H1 (cell line): Measurements from ENCODE around the gene TMEM140. TPM values are rescaled to one million over a fixed set of nuclear protein-coding genes. Genes with fewer than 3 reads are reported as not detected.

Experiments used
- CREB1 ChIP-seq: IDR thresholded peaks from 2 replicates; pipeline ENCODE4 v1.6.1; 2012; ENCODE audit warnings: inconsistent platforms
- RFX5 ChIP-seq: IDR thresholded peaks from 2 replicates; pipeline ENCODE4 v1.6.1; 2011; ENCODE audit warnings: low read depth, low read length, improper control_type of control experiment, borderline replicate concordance
- ZNF274 ChIP-seq: IDR thresholded peaks from 2 replicates; pipeline ENCODE4 v1.7.0; 2012; ENCODE audit warnings: low read length, borderline replicate concordance; ENCODE audit errors: extremely low read depth
- polyA plus RNA-seq, 7 experiments: library from polyadenylated mRNA; depleted of rRNA in 3 of 7; stranded (reverse) in 5 of 7; unstranded in 2 of 7; fragments of >200 nt in 5 of 7; fragments of 200-250 nt in 2 of 7; gene quantifications; 1 replicate in 5 of 7; 2 replicates in 1 of 7; 4 replicates in 1 of 7; pipeline versions ENCODE4 v1.2.1 to v1.2.3, GENCODE V29; 2011 to 2013; ENCODE audit warnings: missing spikeins in 2 of 7, mixed read lengths in 2 of 7
- total RNA-seq: library from RNA; stranded (reverse); fragmentation: NEBNext Ultra II Directional; extraction: Animal tissue kit (Norgen Biotek cat#: 25700); gene quantifications from 2 replicates; pipeline ENCODE4 v1.2.1, GENCODE V29; 2021
- TF ChIP-seq, protein P1 (sequence below): fragments of 300-600 bp; sonication (generic); IDR thresholded peaks from 2 replicates; pipeline ENCODE4 v1.7.1; 2012; ENCODE audit warnings: low read length, moderate library complexity, mild to moderate bottlenecking, inconsistent platforms; ENCODE audit not compliant: insufficient replicate concordance

Gene TMEM140
- total and polyA plus RNA-seq, 2 of the 8 experiments (the other 6 are each of a cell fraction or from before 2014, with no cell fraction given) = not detected

GRCh38 chr7:135109562-135109961 lies 38.3 kb upstream of the TMEM140 start (continued):
- TF ChIP-seq, protein P1, sequence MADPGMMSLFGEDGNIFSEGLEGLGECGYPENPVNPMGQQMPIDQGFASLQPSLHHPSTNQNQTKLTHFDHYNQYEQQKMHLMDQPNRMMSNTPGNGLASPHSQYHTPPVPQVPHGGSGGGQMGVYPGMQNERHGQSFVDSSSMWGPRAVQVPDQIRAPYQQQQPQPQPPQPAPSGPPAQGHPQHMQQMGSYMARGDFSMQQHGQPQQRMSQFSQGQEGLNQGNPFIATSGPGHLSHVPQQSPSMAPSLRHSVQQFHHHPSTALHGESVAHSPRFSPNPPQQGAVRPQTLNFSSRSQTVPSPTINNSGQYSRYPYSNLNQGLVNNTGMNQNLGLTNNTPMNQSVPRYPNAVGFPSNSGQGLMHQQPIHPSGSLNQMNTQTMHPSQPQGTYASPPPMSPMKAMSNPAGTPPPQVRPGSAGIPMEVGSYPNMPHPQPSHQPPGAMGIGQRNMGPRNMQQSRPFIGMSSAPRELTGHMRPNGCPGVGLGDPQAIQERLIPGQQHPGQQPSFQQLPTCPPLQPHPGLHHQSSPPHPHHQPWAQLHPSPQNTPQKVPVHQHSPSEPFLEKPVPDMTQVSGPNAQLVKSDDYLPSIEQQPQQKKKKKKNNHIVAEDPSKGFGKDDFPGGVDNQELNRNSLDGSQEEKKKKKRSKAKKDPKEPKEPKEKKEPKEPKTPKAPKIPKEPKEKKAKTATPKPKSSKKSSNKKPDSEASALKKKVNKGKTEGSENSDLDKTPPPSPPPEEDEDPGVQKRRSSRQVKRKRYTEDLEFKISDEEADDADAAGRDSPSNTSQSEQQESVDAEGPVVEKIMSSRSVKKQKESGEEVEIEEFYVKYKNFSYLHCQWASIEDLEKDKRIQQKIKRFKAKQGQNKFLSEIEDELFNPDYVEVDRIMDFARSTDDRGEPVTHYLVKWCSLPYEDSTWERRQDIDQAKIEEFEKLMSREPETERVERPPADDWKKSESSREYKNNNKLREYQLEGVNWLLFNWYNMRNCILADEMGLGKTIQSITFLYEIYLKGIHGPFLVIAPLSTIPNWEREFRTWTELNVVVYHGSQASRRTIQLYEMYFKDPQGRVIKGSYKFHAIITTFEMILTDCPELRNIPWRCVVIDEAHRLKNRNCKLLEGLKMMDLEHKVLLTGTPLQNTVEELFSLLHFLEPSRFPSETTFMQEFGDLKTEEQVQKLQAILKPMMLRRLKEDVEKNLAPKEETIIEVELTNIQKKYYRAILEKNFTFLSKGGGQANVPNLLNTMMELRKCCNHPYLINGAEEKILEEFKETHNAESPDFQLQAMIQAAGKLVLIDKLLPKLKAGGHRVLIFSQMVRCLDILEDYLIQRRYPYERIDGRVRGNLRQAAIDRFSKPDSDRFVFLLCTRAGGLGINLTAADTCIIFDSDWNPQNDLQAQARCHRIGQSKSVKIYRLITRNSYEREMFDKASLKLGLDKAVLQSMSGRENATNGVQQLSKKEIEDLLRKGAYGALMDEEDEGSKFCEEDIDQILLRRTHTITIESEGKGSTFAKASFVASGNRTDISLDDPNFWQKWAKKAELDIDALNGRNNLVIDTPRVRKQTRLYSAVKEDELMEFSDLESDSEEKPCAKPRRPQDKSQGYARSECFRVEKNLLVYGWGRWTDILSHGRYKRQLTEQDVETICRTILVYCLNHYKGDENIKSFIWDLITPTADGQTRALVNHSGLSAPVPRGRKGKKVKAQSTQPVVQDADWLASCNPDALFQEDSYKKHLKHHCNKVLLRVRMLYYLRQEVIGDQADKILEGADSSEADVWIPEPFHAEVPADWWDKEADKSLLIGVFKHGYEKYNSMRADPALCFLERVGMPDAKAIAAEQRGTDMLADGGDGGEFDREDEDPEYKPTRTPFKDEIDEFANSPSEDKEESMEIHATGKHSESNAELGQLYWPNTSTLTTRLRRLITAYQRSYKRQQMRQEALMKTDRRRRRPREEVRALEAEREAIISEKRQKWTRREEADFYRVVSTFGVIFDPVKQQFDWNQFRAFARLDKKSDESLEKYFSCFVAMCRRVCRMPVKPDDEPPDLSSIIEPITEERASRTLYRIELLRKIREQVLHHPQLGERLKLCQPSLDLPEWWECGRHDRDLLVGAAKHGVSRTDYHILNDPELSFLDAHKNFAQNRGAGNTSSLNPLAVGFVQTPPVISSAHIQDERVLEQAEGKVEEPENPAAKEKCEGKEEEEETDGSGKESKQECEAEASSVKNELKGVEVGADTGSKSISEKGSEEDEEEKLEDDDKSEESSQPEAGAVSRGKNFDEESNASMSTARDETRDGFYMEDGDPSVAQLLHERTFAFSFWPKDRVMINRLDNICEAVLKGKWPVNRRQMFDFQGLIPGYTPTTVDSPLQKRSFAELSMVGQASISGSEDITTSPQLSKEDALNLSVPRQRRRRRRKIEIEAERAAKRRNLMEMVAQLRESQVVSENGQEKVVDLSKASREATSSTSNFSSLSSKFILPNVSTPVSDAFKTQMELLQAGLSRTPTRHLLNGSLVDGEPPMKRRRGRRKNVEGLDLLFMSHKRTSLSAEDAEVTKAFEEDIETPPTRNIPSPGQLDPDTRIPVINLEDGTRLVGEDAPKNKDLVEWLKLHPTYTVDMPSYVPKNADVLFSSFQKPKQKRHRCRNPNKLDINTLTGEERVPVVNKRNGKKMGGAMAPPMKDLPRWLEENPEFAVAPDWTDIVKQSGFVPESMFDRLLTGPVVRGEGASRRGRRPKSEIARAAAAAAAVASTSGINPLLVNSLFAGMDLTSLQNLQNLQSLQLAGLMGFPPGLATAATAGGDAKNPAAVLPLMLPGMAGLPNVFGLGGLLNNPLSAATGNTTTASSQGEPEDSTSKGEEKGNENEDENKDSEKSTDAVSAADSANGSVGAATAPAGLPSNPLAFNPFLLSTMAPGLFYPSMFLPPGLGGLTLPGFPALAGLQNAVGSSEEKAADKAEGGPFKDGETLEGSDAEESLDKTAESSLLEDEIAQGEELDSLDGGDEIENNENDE = no peak
- no peak for TF ChIP-seq CREB1
- no peak for TF ChIP-seq ZNF274
- no peak for TF ChIP-seq RFX5
